Measurements from ENCODE around the gene SPC25.
A peak's percentile ranks its signal among the peaks of the same experiment; 100 is the strongest.

DNA sequence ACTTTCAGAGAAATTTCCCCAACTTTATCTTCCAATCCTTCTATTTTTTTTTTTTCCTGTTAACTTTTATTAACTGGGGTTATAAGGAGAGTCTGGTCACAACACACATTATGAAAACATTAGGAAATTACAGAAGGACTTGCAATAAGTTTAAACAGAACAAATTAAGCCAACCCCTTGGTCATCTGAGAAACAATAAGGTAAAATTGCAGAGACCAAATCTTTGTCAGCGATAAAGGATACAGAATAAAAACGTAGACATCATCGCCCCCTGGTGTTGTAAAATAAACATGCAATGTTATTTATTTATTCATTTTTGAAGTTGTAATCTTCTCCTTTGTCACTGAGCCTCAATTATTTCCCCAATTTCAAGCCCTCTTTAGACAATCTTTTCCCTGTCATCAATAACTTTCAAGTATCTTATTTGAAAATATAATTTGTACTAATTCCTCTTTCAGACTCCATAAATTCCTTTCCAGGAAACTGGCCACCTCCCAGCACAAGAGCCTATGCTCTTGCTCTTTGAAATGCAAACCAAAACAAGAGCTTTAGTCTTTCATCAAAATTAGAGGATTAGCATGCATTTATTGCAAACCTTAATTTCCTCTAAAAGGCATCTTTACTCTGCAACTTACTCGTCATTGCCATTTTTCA is 30.4 kb upstream of the SPC25 start:
- TF ChIP-seq EGR1 (IDR thresholded peaks at IDR 0.05) (no peak), RAD21 (IDR thresholded peaks at IDR 0.05; ENCODE audit: low read depth) (peak; percentile 76), TCF12 (IDR thresholded peaks at IDR 0.05; ENCODE audit: low read depth) (no peak), TAF1 (IDR thresholded peaks at IDR 0.05; ENCODE audit: low read depth) (no peak), CREB1 (IDR thresholded peaks at IDR 0.05; ENCODE audit: low read depth) (no peak)
- TF ChIP-seq, protein P1, sequence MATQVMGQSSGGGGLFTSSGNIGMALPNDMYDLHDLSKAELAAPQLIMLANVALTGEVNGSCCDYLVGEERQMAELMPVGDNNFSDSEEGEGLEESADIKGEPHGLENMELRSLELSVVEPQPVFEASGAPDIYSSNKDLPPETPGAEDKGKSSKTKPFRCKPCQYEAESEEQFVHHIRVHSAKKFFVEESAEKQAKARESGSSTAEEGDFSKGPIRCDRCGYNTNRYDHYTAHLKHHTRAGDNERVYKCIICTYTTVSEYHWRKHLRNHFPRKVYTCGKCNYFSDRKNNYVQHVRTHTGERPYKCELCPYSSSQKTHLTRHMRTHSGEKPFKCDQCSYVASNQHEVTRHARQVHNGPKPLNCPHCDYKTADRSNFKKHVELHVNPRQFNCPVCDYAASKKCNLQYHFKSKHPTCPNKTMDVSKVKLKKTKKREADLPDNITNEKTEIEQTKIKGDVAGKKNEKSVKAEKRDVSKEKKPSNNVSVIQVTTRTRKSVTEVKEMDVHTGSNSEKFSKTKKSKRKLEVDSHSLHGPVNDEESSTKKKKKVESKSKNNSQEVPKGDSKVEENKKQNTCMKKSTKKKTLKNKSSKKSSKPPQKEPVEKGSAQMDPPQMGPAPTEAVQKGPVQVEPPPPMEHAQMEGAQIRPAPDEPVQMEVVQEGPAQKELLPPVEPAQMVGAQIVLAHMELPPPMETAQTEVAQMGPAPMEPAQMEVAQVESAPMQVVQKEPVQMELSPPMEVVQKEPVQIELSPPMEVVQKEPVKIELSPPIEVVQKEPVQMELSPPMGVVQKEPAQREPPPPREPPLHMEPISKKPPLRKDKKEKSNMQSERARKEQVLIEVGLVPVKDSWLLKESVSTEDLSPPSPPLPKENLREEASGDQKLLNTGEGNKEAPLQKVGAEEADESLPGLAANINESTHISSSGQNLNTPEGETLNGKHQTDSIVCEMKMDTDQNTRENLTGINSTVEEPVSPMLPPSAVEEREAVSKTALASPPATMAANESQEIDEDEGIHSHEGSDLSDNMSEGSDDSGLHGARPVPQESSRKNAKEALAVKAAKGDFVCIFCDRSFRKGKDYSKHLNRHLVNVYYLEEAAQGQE (IDR thresholded peaks at IDR 0.05; ENCODE audit: low read depth): no peak
- TF ChIP-seq, protein P2, sequence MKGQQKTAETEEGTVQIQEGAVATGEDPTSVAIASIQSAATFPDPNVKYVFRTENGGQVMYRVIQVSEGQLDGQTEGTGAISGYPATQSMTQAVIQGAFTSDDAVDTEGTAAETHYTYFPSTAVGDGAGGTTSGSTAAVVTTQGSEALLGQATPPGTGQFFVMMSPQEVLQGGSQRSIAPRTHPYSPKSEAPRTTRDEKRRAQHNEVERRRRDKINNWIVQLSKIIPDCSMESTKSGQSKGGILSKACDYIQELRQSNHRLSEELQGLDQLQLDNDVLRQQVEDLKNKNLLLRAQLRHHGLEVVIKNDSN (IDR thresholded peaks at IDR 0.05): no peak

Data from Ishikawa (cell line).